ENCODE results near the gene USP36. TPM values are rescaled to one million over a fixed set of nuclear protein-coding genes. Genes with fewer than 3 reads are reported as not detected.
A peak's percentile ranks its signal among the peaks of the same experiment; 100 is the strongest.

Gene USP36
- total RNA-seq, 1 experiment from 2014 or later: 48.2 TPM

GRCh38 chr17:78798695-78799559, 41.7 kb downstream of the USP36 start:
- peaks cover 61% of the 10 kb centered on the region for H3K36me3 ChIP-seq
- no peak overlapping the region for H3K27ac ChIP-seq
- no peaks in the 10 kb centered on the region for H3K27me3 ChIP-seq
- H3K4me3 ChIP-seq: no peak overlapping the region
- DNase-seq: peak in 1 of 2 experiments; percentile 57
- H3K9me3 ChIP-seq (replicated peaks): no peaks in the 10 kb centered on the region
- H3K4me1 ChIP-seq: no peaks in the 10 kb centered on the region

GRCh38 chr17:78797691-78798585, 42.7 kb downstream of the USP36 start:
- H3K9me3 ChIP-seq (replicated peaks): no peaks in the 10 kb centered on the region
- no peak for DNase-seq
- H3K36me3 ChIP-seq: peaks cover 55% of the 10 kb centered on the region
- no peak overlapping the region for H3K4me3 ChIP-seq
- no peaks in the 10 kb centered on the region for H3K27me3 ChIP-seq
- no peaks in the 10 kb centered on the region; the same call in 1 of the 2 replicates for H3K4me1 ChIP-seq
- no peak overlapping the region for H3K27ac ChIP-seq

DNA sequence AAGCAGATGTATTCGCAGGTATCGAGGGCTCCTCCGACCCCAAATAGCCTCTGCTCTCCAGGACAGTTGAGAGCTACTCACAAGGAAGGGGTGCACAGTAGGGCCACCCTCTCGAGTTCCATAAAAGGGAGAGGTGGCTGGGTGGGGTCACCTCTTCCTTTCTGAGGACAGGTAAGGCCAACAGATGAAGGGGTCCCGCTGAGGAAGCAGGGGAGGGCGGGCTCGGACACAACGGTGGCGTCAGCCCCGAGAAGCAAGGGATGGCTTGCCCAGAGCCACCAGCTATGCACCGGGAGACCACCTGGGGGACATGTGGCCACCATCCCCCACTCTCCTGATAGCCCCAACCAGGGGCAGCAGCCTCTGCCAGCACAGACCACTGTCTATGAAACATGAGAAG, 43.4 kb downstream of the USP36 start:
- Histone ChIP-seq H3K4me1 (peaks cover 5% of the 10 kb centered on the region), H3K27me3 (no peaks in the 10 kb centered on the region), H3K9me3 (replicated peaks) (no peaks in the 10 kb centered on the region), H3K4me3 (no peak overlapping the region), H3K27ac (no peak overlapping the region), H3K36me3 (peaks cover 48% of the 10 kb centered on the region)
- no peak for DNase-seq

- Histone ChIP-seq H3K27ac (no peak overlapping the region), H3K9me3 (replicated peaks) (no peaks in the 10 kb centered on the region), H3K36me3 (peaks cover 46% of the 10 kb centered on the region), H3K4me3 (no peak overlapping the region), H3K27me3 (no peaks in the 10 kb centered on the region), H3K4me1 (peaks cover 12% of the 10 kb centered on the region)
- no peak for DNase-seq
Measured at GRCh38 chr17:78796517-78796900, 44.1 kb downstream of the USP36 start.

- H3K27ac ChIP-seq: no peak overlapping the region
- H3K4me1 ChIP-seq: peaks cover 17% of the 10 kb centered on the region
- no peaks in the 10 kb centered on the region for H3K9me3 ChIP-seq (replicated peaks)
- peaks cover 43% of the 10 kb centered on the region for H3K36me3 ChIP-seq
- no peak for DNase-seq
- no peak overlapping the region for H3K4me3 ChIP-seq
- H3K27me3 ChIP-seq: no peaks in the 10 kb centered on the region
Measured at GRCh38 chr17:78795861-78796516, 44.6 kb downstream of the USP36 start.

- peaks cover 27% of the 10 kb centered on the region for H3K4me1 ChIP-seq
- H3K27ac ChIP-seq: no peak overlapping the region
- no peaks in the 10 kb centered on the region for H3K9me3 ChIP-seq (replicated peaks)
- H3K27me3 ChIP-seq: no peaks in the 10 kb centered on the region
- H3K36me3 ChIP-seq: peaks cover 43% of the 10 kb centered on the region
- DNase-seq: no peak
- no peak overlapping the region for H3K4me3 ChIP-seq
Measured at GRCh38 chr17:78794864-78795640, 45.6 kb downstream of the USP36 start.

- DNase-seq: no peak
- peaks cover 31% of the 10 kb centered on the region for H3K4me1 ChIP-seq
- H3K36me3 ChIP-seq: peaks cover 40% of the 10 kb centered on the region
Measured at GRCh38 chr17:78794399-78794798, 46.2 kb downstream of the USP36 start.

GRCh38 chr17:78793968-78794367, 46.6 kb downstream of the USP36 start:
- Histone ChIP-seq H3K36me3 (peaks cover 36% of the 10 kb centered on the region), H3K27ac (no peak overlapping the region), H3K9me3 (replicated peaks) (no peaks in the 10 kb centered on the region), H3K27me3 (no peaks in the 10 kb centered on the region), H3K4me3 (no peak overlapping the region), H3K4me1 (peaks cover 36% of the 10 kb centered on the region)
- no peak for DNase-seq

More at GRCh38 chr17:78794399-78794798, 46.2 kb downstream of the USP36 start:
- Histone ChIP-seq H3K9me3 (replicated peaks) (no peaks in the 10 kb centered on the region), H3K4me3 (no peak overlapping the region), H3K27ac (no peak overlapping the region), H3K27me3 (no peaks in the 10 kb centered on the region)

- Histone ChIP-seq H3K27me3 (no peaks in the 10 kb centered on the region), H3K36me3 (peaks cover 30% of the 10 kb centered on the region), H3K27ac (no peak overlapping the region), H3K4me1 (peaks cover 40% of the 10 kb centered on the region), H3K4me3 (no peak overlapping the region), H3K9me3 (replicated peaks) (no peaks in the 10 kb centered on the region)
- DNase-seq: no peak
Measured at GRCh38 chr17:78793415-78793814, 47.2 kb downstream of the USP36 start.

DNA sequence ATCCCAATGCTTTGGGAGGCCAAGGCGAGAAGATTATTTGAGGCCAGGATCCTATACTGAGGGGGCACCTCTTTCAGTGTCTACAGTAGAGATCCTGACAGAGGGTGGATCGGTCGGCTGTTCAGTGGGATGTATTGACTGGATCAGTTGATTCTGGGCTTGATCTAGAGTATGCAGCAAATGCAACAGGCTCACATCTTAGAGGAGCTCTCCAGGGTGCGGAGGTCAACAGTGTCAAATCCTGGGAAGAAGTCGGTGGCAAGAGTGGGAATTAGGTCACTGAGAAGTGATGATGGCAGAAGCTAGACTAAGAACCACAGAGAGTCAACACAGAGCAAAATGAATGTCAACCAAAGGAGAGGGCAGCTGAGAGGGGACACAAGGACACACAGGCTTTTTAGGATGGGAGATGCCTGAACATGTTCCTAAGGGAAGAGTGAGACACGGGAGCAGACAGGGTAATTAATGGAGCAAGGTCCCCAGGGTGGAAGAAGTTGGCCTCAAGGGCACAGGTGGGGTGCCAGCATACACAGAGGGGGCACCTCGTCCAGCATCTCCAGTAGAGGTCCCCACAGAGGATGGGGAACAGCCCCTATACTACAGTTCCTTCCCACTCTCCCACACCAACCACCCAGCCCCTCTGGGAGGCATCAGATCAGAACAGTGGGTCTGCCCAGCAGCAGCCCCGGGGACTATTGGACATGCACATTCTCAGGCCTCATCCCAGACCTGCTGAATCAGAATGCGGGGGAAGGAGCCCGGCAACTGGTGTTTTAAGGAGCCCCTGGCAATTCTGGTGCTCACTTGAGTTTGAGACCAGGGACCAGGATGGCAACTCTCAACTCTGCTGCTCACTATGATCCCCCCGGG, 48.5 kb downstream of the USP36 start:
- H3K4me3 ChIP-seq: no peak overlapping the region
- no peaks in the 10 kb centered on the region for H3K27me3 ChIP-seq

GRCh38 chr17:78790552-78790951, 50.1 kb downstream of the USP36 start:
- Histone ChIP-seq H3K36me3 (peaks cover 6% of the 10 kb centered on the region), H3K27me3 (no peaks in the 10 kb centered on the region), H3K27ac (peak overlapping the region; percentile 72; the same call in 1 of the 2 replicates), H3K9me3 (replicated peaks) (no peaks in the 10 kb centered on the region), H3K4me3 (no peak overlapping the region), H3K4me1 (peaks cover 40% of the 10 kb centered on the region)
- DNase-seq: no peak

More for the DNA sequence above, 48.5 kb downstream of the USP36 start:
- no peaks in the 10 kb centered on the region for H3K9me3 ChIP-seq (replicated peaks)
- H3K4me1 ChIP-seq: peaks cover 40% of the 10 kb centered on the region
- H3K36me3 ChIP-seq: peaks cover 17% of the 10 kb centered on the region
- peak overlapping the region; percentile 42 for H3K27ac ChIP-seq
- no peak for DNase-seq

- Histone ChIP-seq H3K4me3 (no peak overlapping the region; the same call in 1 of the 2 replicates), H3K27ac (peak overlapping the region; percentile 72), H3K9me3 (replicated peaks) (no peaks in the 10 kb centered on the region), H3K27me3 (no peaks in the 10 kb centered on the region), H3K36me3 (0 out of 2 replicates have a peak, but pooled peaks cover 3% of the 10 kb centered on the region), H3K4me1 (peaks cover 40% of the 10 kb centered on the region)
- peak; percentile 92 to 94 for DNase-seq
Measured at GRCh38 chr17:78789663-78790181, 50.9 kb downstream of the USP36 start.

DNA sequence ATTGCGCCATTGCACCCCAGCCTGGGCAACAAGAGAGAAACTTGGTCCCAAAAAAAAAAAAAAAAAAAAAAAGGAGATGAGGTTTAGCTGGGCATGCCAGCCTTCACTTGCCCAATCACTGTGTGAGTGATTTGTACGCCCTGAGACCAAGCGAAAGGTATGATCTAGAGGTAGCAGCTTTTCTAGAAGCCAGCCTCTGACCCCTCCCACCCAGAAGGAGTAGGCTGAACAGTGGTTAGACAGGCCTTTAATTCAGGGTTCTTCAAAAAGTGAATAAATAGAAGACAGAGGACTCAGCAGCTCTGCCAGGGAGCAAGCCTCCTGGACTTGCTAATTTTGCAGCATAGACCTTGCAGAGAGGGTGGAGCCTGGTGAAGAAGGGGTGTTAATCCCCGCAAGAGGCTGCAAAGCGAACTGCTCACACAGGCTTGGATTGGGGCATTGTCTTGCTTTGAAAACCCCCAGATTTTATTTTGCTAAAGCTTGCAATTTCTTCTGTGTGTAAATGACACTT, 51.4 kb downstream of the USP36 start:
- Histone ChIP-seq H3K9me3 (replicated peaks) (no peaks in the 10 kb centered on the region), H3K27me3 (no peaks in the 10 kb centered on the region), H3K27ac (peak overlapping the region; percentile 72), H3K4me3 (no peak overlapping the region; the same call in 1 of the 2 replicates), H3K4me1 (peaks cover 40% of the 10 kb centered on the region), H3K36me3 (0 out of 2 replicates have a peak, but pooled peaks cover 3% of the 10 kb centered on the region)
- DNase-seq: no peak
